Gastrocnemius medialis (tissue), 4 donors: Measurements from ENCODE around the gene OSGIN1. TPM values are rescaled to one million over a fixed set of nuclear protein-coding genes. Genes with fewer than 3 reads are reported as not detected.

Source experiments
- ATAC-seq, 2 donors: fragments of 150-250 bp; one replicate each; pipeline ENCODE4 v1.9.1; 2016
- DNase-seq, 2 donors: peaks; one replicate each; pipeline ENCODE4 v3.0.0-alpha.2; 2019
- H3K27ac ChIP-seq, 4 donors: fragments of 200-600 bp; sonication (generic); 1 replicate in 1 of 4; 2 replicates in 3 of 4; pipeline ENCODE4 v1.5.1; 2016 to 2018; ENCODE audit warnings: mild to moderate bottlenecking in 2 of 4, moderate library complexity in 1 of 4
- H3K27me3 ChIP-seq, 3 donors: fragments of 200-600 bp; sonication (generic) in 2 of 3; 1 replicate in 1 of 3; 2 replicates in 2 of 3; pipeline versions ENCODE4 v1.5.1 to v1.6.0; 2016 to 2019; ENCODE audit warnings: mild to moderate bottlenecking in 1 of 3, moderate library complexity in 1 of 3
- H3K36me3 ChIP-seq, 2 donors: fragments of 200-600 bp; sonication (generic) in 1 of 2; one replicate each; pipeline ENCODE4 v1.5.1; 2017 to 2018
- H3K4me1 ChIP-seq, 2 donors: fragments of 200-600 bp; sonication (generic) in 1 of 2; one replicate each; pipeline ENCODE4 v1.5.1; 2016 to 2017; ENCODE audit warnings: mild to moderate bottlenecking in 2 of 2
- H3K4me3 ChIP-seq, 4 donors: fragments of 200-600 bp; sonication (generic) in 3 of 4; 1 replicate in 1 of 4; 2 replicates in 3 of 4; pipeline ENCODE4 v1.5.1; 2016 to 2019; ENCODE audit warnings: mild to moderate bottlenecking in 2 of 4
- H3K9me3 ChIP-seq, 3 donors: fragments of 200-600 bp; sonication (generic) in 2 of 3; 1 replicate in 1 of 3; 2 replicates in 2 of 3; pipeline ENCODE4 v1.5.1; 2016 to 2019
- POLR2A ChIP-seq, 2 donors: fragments of 450-650 bp; IDR thresholded peaks; one replicate each; pipeline ENCODE4 v1.6.1; 2017; ENCODE audit warnings: antibody characterized with exemption in 2 of 2, mild to moderate bottlenecking in 2 of 2, moderate library complexity in 2 of 2
- in situ Hi-C, 4 donors: fragments of 200-750 bp; cut with MboI; loops; one replicate each; pipeline versions ENCODE4 v1.15.0 to v1.8.0; 2017; ENCODE audit warnings: low sequenced_read_pairs in 4 of 4
- intact Hi-C: fragments of 100-400 bp; cut with DNase I; formaldehyde crosslinking; loops from one replicate; pipeline ENCODE4 v1.15.1; 2023; ENCODE audit warnings: low total_unique reads
- total RNA-seq, 4 donors: library from RNA; depleted of rRNA; stranded (reverse); fragments of >200 nt; gene quantifications; one replicate each; pipeline versions ENCODE4 v1.1.0 to v1.2.3, GENCODE V29; 2016
- TF ChIP-seq, protein P1 (sequence below), 5 experiments: fragments of 450-650 bp in 3 of 5; fragments of 200-600 bp in 2 of 5; sonication (generic) in 2 of 5; IDR thresholded peaks in 4 of 5; conservative IDR thresholded peaks in 1 of 5; 1 replicate in 4 of 5; 2 replicates in 1 of 5; pipeline ENCODE4 v1.5.1; 2016 to 2019; ENCODE audit warnings: antibody characterized with exemption in 5 of 5, mild to moderate bottlenecking in 3 of 5, moderate library complexity in 3 of 5

OSGIN1 gene
- total RNA-seq, 4 donors from 2014 or later: 9.6 to 24.9 (median 13.2) TPM

DNA sequence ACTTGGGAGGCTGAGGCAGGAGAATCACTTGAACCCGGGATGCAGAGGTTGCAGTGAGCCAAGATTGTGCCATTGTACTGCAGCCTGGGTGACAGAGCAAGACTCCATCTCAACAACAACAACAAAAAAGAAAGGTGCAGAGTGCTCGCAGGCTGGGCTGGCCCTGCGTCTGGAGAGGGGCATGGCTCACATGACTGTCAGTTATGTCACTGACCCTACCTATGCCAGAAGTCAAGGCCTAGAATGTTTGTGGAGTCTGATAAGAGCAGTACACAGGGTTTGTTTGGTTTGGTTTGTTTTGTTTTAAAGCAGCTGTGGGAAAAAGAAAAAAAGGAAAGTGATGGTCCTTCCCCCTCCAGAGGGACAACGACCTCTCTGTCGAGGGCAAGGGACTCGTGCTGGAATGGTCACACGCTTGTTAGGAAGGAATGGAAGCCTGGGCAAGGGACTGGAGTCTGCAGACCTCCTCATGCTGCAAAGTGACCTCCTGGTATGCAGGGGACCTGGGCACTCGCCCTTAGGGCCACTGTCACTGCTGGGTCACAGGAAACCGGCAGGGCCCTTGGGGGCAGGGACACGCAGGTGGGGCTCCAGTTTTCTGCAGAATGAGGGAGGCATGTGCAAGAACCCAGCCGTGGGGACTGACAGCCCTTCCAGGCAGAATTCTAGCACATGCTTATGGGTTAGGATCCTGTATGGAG is 10.1 kb upstream of the OSGIN1 start:
- intact Hi-C loops: no loop called here
- Histone ChIP-seq H3K4me1 (peaks cover 0 to 4% of the 10 kb centered on the region in 2 donors), H3K36me3 (no peaks in the 10 kb centered on the region), H3K9me3 (no peaks in the 10 kb centered on the region), H3K27me3 (no peaks in the 10 kb centered on the region), H3K27ac (no peak overlapping the region), H3K4me3 (no peak overlapping the region)
- ATAC-seq (no peak), DNase-seq (no peak)
- in situ Hi-C loops: no loop called here
- TF ChIP-seq, protein P1, sequence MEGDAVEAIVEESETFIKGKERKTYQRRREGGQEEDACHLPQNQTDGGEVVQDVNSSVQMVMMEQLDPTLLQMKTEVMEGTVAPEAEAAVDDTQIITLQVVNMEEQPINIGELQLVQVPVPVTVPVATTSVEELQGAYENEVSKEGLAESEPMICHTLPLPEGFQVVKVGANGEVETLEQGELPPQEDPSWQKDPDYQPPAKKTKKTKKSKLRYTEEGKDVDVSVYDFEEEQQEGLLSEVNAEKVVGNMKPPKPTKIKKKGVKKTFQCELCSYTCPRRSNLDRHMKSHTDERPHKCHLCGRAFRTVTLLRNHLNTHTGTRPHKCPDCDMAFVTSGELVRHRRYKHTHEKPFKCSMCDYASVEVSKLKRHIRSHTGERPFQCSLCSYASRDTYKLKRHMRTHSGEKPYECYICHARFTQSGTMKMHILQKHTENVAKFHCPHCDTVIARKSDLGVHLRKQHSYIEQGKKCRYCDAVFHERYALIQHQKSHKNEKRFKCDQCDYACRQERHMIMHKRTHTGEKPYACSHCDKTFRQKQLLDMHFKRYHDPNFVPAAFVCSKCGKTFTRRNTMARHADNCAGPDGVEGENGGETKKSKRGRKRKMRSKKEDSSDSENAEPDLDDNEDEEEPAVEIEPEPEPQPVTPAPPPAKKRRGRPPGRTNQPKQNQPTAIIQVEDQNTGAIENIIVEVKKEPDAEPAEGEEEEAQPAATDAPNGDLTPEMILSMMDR (IDR thresholded peaks at IDR 0.05 in 4 of 5, conservative IDR thresholded peaks at IDR 0.05 in 1 of 5): no peak
- no peak for TF ChIP-seq POLR2A (IDR thresholded peaks at IDR 0.05)

DNA sequence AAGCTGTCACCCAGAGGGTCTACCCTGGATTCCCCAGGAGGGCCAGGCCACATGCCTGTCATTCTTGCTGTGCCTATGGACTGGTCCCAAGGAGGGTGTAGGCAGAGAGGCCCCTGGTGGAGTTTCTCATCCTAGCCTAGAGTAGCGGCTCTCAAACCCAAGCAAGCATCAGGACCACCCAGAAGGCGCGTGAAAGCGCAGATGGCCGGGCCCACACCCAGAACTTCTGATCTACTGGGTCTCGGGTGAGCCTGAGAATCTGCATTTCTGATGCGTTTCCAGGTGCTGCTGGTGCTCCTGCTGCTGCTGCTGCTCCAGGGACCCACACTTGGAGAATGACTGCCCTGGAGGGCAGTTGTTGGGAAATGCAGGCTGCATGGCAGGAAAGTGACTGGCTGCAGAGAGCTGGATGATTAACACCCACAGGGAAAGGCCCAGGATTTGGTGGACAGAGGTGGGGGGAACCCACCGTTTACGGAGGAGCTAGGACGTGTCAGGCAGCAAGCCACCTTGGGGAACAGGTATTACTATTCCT is 9.5 kb upstream of the OSGIN1 start:
- in situ Hi-C loops: no loop called here
- Histone ChIP-seq H3K27ac (no peak overlapping the region), H3K9me3 (no peaks in the 10 kb centered on the region), H3K36me3 (no peaks in the 10 kb centered on the region), H3K4me1 (peaks cover 0 to 4% of the 10 kb centered on the region in 2 donors), H3K4me3 (no peak overlapping the region), H3K27me3 (no peaks in the 10 kb centered on the region)
- intact Hi-C loops: no loop called here
- no peak for ATAC-seq
- DNase-seq: no peak
- TF ChIP-seq, protein P1 (IDR thresholded peaks at IDR 0.05 in 4 of 5, conservative IDR thresholded peaks at IDR 0.05 in 1 of 5): no peak
- TF ChIP-seq POLR2A (IDR thresholded peaks at IDR 0.05): no peak

DNA sequence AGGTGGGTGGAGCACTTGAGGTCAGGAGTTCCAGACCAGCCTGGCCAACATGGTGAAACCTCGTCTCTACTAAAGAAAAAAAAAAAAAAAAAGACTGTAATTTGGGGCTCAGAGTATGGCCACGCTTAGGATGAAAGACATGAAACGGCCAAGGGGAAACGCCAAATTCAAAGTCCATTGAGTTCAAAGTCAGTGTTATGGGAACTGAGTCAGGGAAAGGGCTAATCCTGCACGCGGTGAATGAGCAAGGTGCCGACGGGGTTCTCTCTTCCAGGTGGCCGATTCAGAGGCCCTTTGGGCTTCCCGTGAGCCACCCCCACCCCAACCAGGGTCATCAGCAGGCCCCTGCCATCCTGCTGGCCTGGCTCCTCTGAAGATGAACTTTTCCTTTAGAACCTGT is 7.5 kb upstream of the OSGIN1 start:
- ATAC-seq (no peak), DNase-seq (no peak)
- Histone ChIP-seq H3K4me3 (no peak overlapping the region), H3K27ac (no peak overlapping the region), H3K27me3 (no peaks in the 10 kb centered on the region), H3K9me3 (no peaks in the 10 kb centered on the region), H3K4me1 (no peaks in the 10 kb centered on the region), H3K36me3 (no peaks in the 10 kb centered on the region)
- intact Hi-C loops (no loop called here), in situ Hi-C loops (no loop called here)
- TF ChIP-seq, protein P1 (IDR thresholded peaks at IDR 0.05 in 4 of 5, conservative IDR thresholded peaks at IDR 0.05 in 1 of 5): no peak
- no peak for TF ChIP-seq POLR2A (IDR thresholded peaks at IDR 0.05)

DNA sequence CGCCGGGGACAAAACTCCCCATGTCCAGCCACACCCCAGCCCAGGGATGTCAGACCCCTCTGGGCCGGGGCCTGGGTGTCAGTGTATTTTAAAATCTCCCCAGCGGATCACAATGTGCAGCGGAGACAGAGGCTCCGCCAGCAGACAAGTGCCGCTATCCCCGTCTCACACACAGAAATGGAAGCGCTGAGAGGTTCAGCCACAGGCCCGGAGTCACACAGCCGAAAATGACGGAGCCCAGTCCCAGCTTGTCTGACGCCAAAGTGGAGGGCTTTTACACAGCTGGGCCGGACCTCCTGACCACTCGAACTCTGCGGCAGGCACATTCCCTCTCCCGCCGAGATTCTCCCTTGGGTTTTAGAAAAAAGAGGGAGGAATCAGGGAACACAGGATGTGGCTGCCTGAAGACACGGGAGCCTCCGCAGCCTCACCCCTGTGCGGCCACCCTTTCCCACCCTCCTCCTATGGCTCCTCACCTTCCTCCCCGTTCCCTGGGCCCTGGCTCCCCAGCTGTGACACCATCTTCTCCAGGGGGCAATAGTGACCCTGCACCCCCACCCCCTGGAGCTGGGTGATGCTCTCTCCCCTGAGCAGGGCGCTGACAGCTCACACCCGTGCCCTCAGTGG is 6.8 kb upstream of the OSGIN1 start:
- Histone ChIP-seq H3K4me1 (no peaks in the 10 kb centered on the region), H3K27me3 (no peaks in the 10 kb centered on the region), H3K36me3 (no peaks in the 10 kb centered on the region), H3K4me3 (no peak overlapping the region), H3K9me3 (no peaks in the 10 kb centered on the region), H3K27ac (no peak overlapping the region)
- intact Hi-C loops (no loop called here), in situ Hi-C loops (no loop called here)
- TF ChIP-seq, protein P1 (IDR thresholded peaks at IDR 0.05 in 4 of 5, conservative IDR thresholded peaks at IDR 0.05 in 1 of 5): no peak
- TF ChIP-seq POLR2A (IDR thresholded peaks at IDR 0.05): no peak
- ATAC-seq (no peak), DNase-seq (no peak)
